Activated B cell treated with CpG ODN at 0.5 μM for 24 hours (primary cell): ENCODE measurements around the gene KRTAP10-12. TPM values are rescaled to one million over a fixed set of nuclear protein-coding genes. Genes with fewer than 3 reads are reported as not detected.
"Not testable (repeated sequence)": the region's sequence is repeated elsewhere in the genome, so short reads cannot be mapped to it uniquely, and the experiment has no call there.

Experiments used
- ATAC-seq: fragments of 200-7000 bp; cut with Tn5 transposase; one replicate; pipeline ENCODE4 v1.10.0; 2021; ENCODE audit warnings: low read depth, mild to moderate bottlenecking, moderate library complexity
- CTCF ChIA-PET: fragments of 350-600 bp; sonication (Branson Sonifier 250); formaldehyde crosslinking; loops from one replicate; lab custom pipeline; 2021; ENCODE audit warnings: antibody characterized with exemption; lab: Charles Lee
- POLR2A ChIA-PET: fragments of 350-600 bp; sonication (Branson Sonifier 250); formaldehyde crosslinking; loops from one replicate; lab custom pipeline; 2021; ENCODE audit warnings: antibody characterized with exemption; lab: Charles Lee
- DNase-seq: peaks from one replicate; pipeline ENCODE4 v3.0.0; 2022
- H3K27ac Mint-ChIP-seq: one replicate; pipeline ENCODE4 v1.8.0; 2020; ENCODE audit warnings: mixed read lengths
- H3K27me3 Mint-ChIP-seq: one replicate; pipeline ENCODE4 v1.8.0; 2021; ENCODE audit warnings: mixed read lengths
- H3K36me3 Mint-ChIP-seq: one replicate; pipeline ENCODE4 v1.8.0; 2021; ENCODE audit warnings: low read depth, mixed read lengths
- H3K4me1 Mint-ChIP-seq: one replicate; pipeline ENCODE4 v1.8.0; 2021; ENCODE audit warnings: mixed read lengths
- H3K4me3 Mint-ChIP-seq: one replicate; pipeline ENCODE4 v1.8.0; 2020; ENCODE audit warnings: mild to moderate bottlenecking, mixed read lengths
- H3K9me3 Mint-ChIP-seq: one replicate; pipeline ENCODE4 v1.8.0; 2020; ENCODE audit warnings: mixed read lengths
- CTCF ChIP-seq: fragments of 200-600 bp; IDR thresholded peaks from one replicate; pipeline ENCODE4 v1.8.0; 2022; ENCODE audit warnings: antibody characterized with exemption, mild to moderate bottlenecking
- intact Hi-C: fragments of 100-400 bp; cut with micrococcal nuclease; formaldehyde crosslinking; loops from one replicate; pipeline ENCODE4 v1.15.1; 2024
- total RNA-seq: library from RNA; stranded (reverse); gene quantifications from 2 replicates; pipeline ENCODE4 v1.2.3, GENCODE V29; 2022

Gene KRTAP10-12
- total RNA-seq, 1 donor from 2014 or later: not detected

GRCh38 chr21:44657635-44658540 is 39.1 kb upstream of the KRTAP10-12 start, which contains the start of gene KRTAP12-3:
KRTAP12-3 (plus strand) TSS chr21:44657932; CDS start chr21:44657980, 48 bp downstream.
- Mint-ChIP-seq H3K27me3 (peaks cover 30% of the 10 kb centered on the region), H3K4me1 (peaks cover 2% of the 10 kb centered on the region), H3K27ac (no peak within 1 kb of the TSS), H3K36me3 (no peaks in the 10 kb centered on the region), H3K9me3 (peaks cover 24% of the 10 kb centered on the region), H3K4me3 (no peak within 1 kb of the TSS)
- no peak for TF ChIP-seq CTCF
- ATAC-seq (no peak), DNase-seq (no peak)
- ChIA-PET CTCF (no interaction called here), POLR2A (no interaction called here)
- intact Hi-C loops: no loop called here

DNA sequence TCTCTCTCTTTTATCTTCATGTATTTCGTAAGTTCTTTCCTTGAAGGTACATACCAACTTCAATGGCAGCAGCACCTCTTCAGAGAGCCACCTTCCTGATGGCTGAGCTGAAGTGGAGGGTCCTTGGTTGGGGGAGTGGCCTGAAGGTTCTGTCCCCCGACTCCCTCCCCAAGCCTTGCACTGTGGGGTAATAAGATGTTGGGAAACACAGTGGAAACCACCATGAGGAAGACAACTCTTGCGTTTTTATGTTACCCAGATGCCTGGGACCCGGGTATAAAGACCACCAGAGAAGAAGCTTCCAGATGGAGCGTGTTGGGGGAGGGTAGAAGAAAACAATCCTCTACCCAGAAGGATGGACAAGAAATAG is 38.4 kb upstream of the KRTAP10-12 start:
- DNase-seq (no peak), ATAC-seq (no peak)
- intact Hi-C loops: no loop called here
- Mint-ChIP-seq H3K36me3 (no peaks in the 10 kb centered on the region), H3K4me3 (no peak overlapping the region), H3K27ac (no peak overlapping the region), H3K27me3 (peaks cover 30% of the 10 kb centered on the region), H3K4me1 (peaks cover 2% of the 10 kb centered on the region), H3K9me3 (peaks cover 24% of the 10 kb centered on the region)
- ChIA-PET CTCF (no interaction called here), POLR2A (no interaction called here)
- TF ChIP-seq CTCF: no peak

DNA sequence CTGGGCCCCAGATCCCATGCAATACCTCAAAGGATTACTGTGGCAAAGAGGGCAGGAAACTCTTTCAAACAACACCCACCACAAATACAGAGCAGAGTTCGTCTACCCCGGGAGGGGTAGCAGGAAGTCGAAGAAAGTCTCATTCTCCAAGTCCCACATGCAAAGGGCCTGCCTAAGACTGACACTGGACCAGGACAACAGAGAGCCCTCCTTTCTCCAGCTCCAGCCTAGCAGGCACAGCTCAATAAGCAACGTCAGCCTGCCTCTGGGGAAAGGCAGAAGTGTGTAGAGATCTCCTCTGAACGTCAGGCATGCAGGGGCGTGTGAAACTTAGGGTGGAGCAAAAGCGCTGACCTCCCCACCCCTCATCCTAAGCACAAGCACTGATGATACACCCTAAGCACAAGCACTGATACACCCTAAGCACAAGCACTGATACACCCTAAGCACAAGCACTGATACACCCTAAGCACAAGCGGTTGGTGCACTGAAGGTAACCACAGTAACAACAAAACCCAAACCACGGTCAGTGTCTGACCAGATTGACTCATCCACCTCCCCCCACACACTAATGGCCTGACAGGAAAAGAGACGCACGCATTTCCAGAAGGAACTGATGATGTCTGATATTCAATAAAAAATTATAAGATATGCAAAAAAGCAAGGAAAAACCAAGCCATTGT is 37.9 kb upstream of the KRTAP10-12 start:
- no peak for TF ChIP-seq CTCF
- POLR2A ChIA-PET: no interaction called here
- Mint-ChIP-seq H3K4me3 (no peak overlapping the region), H3K4me1 (peaks cover 2% of the 10 kb centered on the region), H3K36me3 (no peaks in the 10 kb centered on the region), H3K27ac (no peak overlapping the region), H3K9me3 (peaks cover 24% of the 10 kb centered on the region), H3K27me3 (peaks cover 30% of the 10 kb centered on the region)
- DNase-seq (no peak), ATAC-seq (no peak)
- CTCF ChIA-PET: no interaction called here
- intact Hi-C loops: no loop called here

DNA sequence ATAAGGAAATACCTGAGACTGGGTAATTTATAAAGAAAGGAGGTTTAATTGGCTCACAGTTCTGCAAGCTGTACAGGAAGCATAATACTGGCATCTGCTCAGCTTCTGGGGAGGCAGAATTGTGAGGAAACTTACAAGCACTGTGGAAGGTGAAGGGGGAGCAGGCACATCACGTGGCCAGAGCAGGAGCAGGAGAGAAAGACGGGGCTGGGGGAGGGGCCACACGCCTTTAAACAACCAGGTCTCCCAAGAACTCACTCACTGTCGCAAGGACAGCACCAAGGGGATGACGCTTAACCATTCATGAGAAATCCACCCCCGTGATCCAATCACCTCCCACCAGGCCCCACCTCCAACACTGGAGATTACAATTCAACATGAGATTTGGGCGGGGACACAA is 35.4 kb upstream of the KRTAP10-12 start:
- H3K36me3 Mint-ChIP-seq, DNase-seq, H3K4me3 Mint-ChIP-seq, ATAC-seq, CTCF ChIA-PET, POLR2A ChIA-PET, intact Hi-C loops, H3K27ac Mint-ChIP-seq, H3K4me1 Mint-ChIP-seq: not testable (repeated sequence)
- Mint-ChIP-seq H3K27me3 (peaks cover 47% of the 10 kb centered on the region), H3K9me3 (peaks cover 21% of the 10 kb centered on the region)

- Mint-ChIP-seq H3K27ac (no peak overlapping the region), H3K9me3 (peaks cover 8% of the 10 kb centered on the region), H3K27me3 (peaks cover 36% of the 10 kb centered on the region), H3K4me3 (no peak overlapping the region), H3K36me3 (no peaks in the 10 kb centered on the region), H3K4me1 (no peaks in the 10 kb centered on the region)
- ATAC-seq (no peak), DNase-seq (no peak)
- no peak for TF ChIP-seq CTCF
- ChIA-PET CTCF (no interaction called here), POLR2A (no interaction called here)
- intact Hi-C loops: no loop called here
These were observed 32.3 kb upstream of the KRTAP10-12 start for GRCh38 chr21:44664691-44665090.
